Measurements from ENCODE around the gene ABO.
"Not testable (repeated sequence)": the region's sequence is repeated elsewhere in the genome, so short reads cannot be mapped to it uniquely, and the experiment has no call there.

The ABO gene

GRCh38 chr9:133261753-133262120, 13.3 kb downstream of the ABO start:
- DNase-seq, result no peak

- no peak for DNase-seq
Observed at GRCh38 chr9:133261103-133261752, 13.8 kb downstream of the ABO start.

- no peak for DNase-seq
Observed at GRCh38 chr9:133260334-133261102, 14.5 kb downstream of the ABO start.

- DNase-seq, result no peak
Observed at GRCh38 chr9:133258061-133259015, 16.7 kb downstream of the ABO start.

GRCh38 chr9:133257465-133257956, 17.5 kb downstream of the ABO start:
- no peak for DNase-seq

GRCh38 chr9:133256686-133257091, 18.3 kb downstream of the ABO start:
- no peak for DNase-seq

GRCh38 chr9:133256136-133256461, 18.9 kb downstream of the ABO start:
- no peak for DNase-seq

- DNase-seq, result no peak
Observed at GRCh38 chr9:133255371-133256135, 19.4 kb downstream of the ABO start.

GRCh38 chr9:133254471-133254870, 20.5 kb downstream of the ABO start:
- DNase-seq, result no peak

GRCh38 chr9:133253268-133253667, 21.7 kb downstream of the ABO start:
- no peak for DNase-seq

GRCh38 chr9:133252301-133253020, 22.5 kb downstream of the ABO start:
- DNase-seq, result no peak

- DNase-seq, result no peak
Observed at GRCh38 chr9:133251773-133252172, 23.2 kb downstream of the ABO start.

GRCh38 chr9:133251221-133251620, 23.8 kb downstream of the ABO start:
- not testable (repeated sequence) for DNase-seq

GRCh38 chr9:133250741-133251170, 24.2 kb downstream of the ABO start:
- no peak for DNase-seq

GRCh38 chr9:133249337-133249736, 25.7 kb downstream of the ABO start:
- DNase-seq, result no peak

- DNase-seq, result no peak
Observed at GRCh38 chr9:133248726-133249295, 26.2 kb downstream of the ABO start.

GRCh38 chr9:133247632-133248031, 27.4 kb downstream of the ABO start:
- DNase-seq, result no peak

GRCh38 chr9:133246991-133247390, 28.0 kb downstream of the ABO start:
- no peak for DNase-seq

- no peak for DNase-seq
Observed at GRCh38 chr9:133246562-133246961, 28.4 kb downstream of the ABO start.

- DNase-seq, result no peak
Observed at GRCh38 chr9:133242991-133243390, 32.0 kb downstream of the ABO start.

- no peak for DNase-seq
Observed at GRCh38 chr9:133242241-133242640, 32.8 kb downstream of the ABO start.

Data from CD4-positive, alpha-beta T cell treated with Interleukin-10 for 1 hour (primary cell).